PC-3 (cell line): ENCODE results near the gene ENAH.
"Not testable (repeated sequence)": the region's sequence is repeated elsewhere in the genome, so short reads cannot be mapped to it uniquely, and the experiment has no call there.

Experiments used
- EZH2phosphoT487 ChIP-seq: fragments of 300-600 bp; sonication (generic); IDR thresholded peaks from 2 replicates; pipeline ENCODE4 v1.6.1; 2018; ENCODE audit warnings: mild to moderate bottlenecking, antibody characterized with exemption, low read length, borderline replicate concordance
- TF ChIP-seq, protein P1 (sequence below): fragments of 300-600 bp; sonication (generic); conservative IDR thresholded peaks from 2 replicates; pipeline ENCODE4 v1.5.1; 2017; ENCODE audit warnings: antibody characterized with exemption, low read depth, mild to moderate bottlenecking, low read length

DNA sequence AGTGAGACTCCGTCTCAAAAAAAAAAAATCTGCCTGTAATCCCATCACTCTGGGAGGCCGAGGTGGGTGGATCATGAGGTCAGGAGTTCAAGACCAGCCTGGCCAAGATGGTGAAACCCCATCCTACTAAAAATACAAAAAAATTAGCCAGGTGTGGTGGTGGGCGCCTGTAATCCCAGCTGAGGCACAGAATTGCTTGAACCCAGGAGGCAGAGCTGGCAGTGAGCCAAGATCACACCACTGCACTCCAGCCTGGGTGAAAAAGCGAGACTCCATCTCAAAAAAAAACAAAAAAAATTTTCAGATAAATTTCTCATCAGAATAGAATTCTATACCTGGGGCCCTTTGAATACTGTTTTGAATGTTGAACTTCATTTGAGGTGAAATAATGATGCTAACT lies 45.3 kb upstream of the ENAH start:
- TF ChIP-seq, protein P1, sequence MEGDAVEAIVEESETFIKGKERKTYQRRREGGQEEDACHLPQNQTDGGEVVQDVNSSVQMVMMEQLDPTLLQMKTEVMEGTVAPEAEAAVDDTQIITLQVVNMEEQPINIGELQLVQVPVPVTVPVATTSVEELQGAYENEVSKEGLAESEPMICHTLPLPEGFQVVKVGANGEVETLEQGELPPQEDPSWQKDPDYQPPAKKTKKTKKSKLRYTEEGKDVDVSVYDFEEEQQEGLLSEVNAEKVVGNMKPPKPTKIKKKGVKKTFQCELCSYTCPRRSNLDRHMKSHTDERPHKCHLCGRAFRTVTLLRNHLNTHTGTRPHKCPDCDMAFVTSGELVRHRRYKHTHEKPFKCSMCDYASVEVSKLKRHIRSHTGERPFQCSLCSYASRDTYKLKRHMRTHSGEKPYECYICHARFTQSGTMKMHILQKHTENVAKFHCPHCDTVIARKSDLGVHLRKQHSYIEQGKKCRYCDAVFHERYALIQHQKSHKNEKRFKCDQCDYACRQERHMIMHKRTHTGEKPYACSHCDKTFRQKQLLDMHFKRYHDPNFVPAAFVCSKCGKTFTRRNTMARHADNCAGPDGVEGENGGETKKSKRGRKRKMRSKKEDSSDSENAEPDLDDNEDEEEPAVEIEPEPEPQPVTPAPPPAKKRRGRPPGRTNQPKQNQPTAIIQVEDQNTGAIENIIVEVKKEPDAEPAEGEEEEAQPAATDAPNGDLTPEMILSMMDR, result not testable (repeated sequence)
- not testable (repeated sequence) for TF ChIP-seq EZH2phosphoT487
